ENCODE measurements around the gene RNF151. TPM values are rescaled to one million over a fixed set of nuclear protein-coding genes. Genes with fewer than 3 reads are reported as not detected.

Gene RNF151
- total RNA-seq, 2 donors from 2014 or later, result not detected

DNA sequence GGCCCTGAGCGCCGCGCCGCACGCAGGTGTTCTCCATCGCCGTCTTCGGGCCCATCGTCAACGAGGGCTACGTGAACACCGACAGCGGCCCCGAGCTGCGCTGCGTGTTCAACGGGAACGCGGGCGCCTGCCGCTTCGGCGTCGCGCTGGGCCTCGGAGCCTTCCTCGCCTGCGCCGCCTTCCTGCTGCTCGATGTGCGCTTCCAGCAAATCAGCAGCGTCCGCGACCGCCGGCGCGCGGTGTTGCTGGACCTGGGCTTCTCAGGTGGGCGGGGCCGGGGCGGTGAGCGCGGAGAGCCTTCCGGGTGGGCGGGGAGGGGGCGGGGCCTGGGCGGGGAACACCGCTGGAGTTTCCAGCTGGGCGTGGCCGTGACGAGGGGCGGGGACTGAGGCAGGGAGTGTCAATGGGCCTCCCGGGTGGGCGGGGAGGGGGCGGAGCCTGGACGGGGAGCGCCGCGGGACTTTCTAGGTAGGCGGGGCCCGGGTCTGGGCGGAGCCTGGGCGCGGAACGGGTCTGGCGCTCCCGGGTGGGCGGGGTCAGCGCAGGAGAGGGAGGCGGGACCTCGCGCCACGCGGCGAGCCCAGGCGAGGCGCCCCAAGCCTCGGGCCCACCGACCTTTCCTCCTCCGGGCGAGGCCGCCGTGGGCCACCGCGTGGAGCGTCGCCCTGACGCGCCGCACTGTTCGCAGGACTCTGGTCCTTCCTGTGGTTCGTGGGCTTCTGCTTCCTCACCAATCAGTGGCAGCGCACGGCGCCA is 25.5 kb downstream of the RNF151 start:
- H3K9ac ChIP-seq (ENCODE audit: low read depth in 2 of 2, low read length in 2 of 2), result peak overlapping the region in 1 of 2 donors; percentile 66
- intact Hi-C loops (cut with DNase I), result no loop called here
- no peaks in the 10 kb centered on the region for H3K36me3 ChIP-seq
- H3K27me3 ChIP-seq, result peaks cover 23% of the 10 kb centered on the region
- H3K27ac ChIP-seq, result peak overlapping the region; percentile 59
- peak overlapping the region; percentile 23 for H3K4me3 ChIP-seq
- peak; percentile 99 for DNase-seq
- TF ChIP-seq, protein P1, sequence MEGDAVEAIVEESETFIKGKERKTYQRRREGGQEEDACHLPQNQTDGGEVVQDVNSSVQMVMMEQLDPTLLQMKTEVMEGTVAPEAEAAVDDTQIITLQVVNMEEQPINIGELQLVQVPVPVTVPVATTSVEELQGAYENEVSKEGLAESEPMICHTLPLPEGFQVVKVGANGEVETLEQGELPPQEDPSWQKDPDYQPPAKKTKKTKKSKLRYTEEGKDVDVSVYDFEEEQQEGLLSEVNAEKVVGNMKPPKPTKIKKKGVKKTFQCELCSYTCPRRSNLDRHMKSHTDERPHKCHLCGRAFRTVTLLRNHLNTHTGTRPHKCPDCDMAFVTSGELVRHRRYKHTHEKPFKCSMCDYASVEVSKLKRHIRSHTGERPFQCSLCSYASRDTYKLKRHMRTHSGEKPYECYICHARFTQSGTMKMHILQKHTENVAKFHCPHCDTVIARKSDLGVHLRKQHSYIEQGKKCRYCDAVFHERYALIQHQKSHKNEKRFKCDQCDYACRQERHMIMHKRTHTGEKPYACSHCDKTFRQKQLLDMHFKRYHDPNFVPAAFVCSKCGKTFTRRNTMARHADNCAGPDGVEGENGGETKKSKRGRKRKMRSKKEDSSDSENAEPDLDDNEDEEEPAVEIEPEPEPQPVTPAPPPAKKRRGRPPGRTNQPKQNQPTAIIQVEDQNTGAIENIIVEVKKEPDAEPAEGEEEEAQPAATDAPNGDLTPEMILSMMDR (IDR thresholded peaks at IDR 0.05), result no peak
- peaks cover 16% of the 10 kb centered on the region for H3K4me1 ChIP-seq
- H3K9me3 ChIP-seq, result no peaks in the 10 kb centered on the region

- no peaks in the 10 kb centered on the region for H3K9me3 ChIP-seq
- intact Hi-C loops (cut with DNase I), result no loop called here
- peaks cover under 1% of the 10 kb centered on the region for H3K36me3 ChIP-seq
- H3K27ac ChIP-seq, result no peak overlapping the region
- no peak overlapping the region for H3K4me3 ChIP-seq
- TF ChIP-seq, protein P1 (IDR thresholded peaks at IDR 0.05), result no peak
- peaks cover 16% of the 10 kb centered on the region for H3K4me1 ChIP-seq
- no peak overlapping the region for H3K9ac ChIP-seq (ENCODE audit: low read depth in 2 of 2, low read length in 2 of 2)
- peaks cover 23% of the 10 kb centered on the region for H3K27me3 ChIP-seq
- DNase-seq, result peak; percentile 47
Observed at GRCh38 chr16:1992704-1993317, 26.2 kb downstream of the RNF151 start.

GRCh38 chr16:1993731-1994131 is 27.1 kb downstream of the RNF151 start:
- no peaks in the 10 kb centered on the region for H3K9me3 ChIP-seq
- H3K27me3 ChIP-seq, result peaks cover 21% of the 10 kb centered on the region
- DNase-seq, result no peak
- H3K4me1 ChIP-seq, result peaks cover 16% of the 10 kb centered on the region
- H3K27ac ChIP-seq, result no peak overlapping the region
- H3K36me3 ChIP-seq, result peaks cover 9% of the 10 kb centered on the region
- H3K4me3 ChIP-seq, result no peak overlapping the region
- intact Hi-C loops (cut with DNase I), result no loop called here
- TF ChIP-seq, protein P1 (IDR thresholded peaks at IDR 0.05), result no peak
- H3K9ac ChIP-seq (ENCODE audit: low read depth in 2 of 2, low read length in 2 of 2), result no peak overlapping the region

GRCh38 chr16:1997494-1998359 is 31.1 kb downstream of the RNF151 start:
- Histone ChIP-seq H3K4me1 (no peaks in the 10 kb centered on the region), H3K4me3 (no peak overlapping the region), H3K36me3 (peaks cover 35% of the 10 kb centered on the region), H3K27me3 (no peaks in the 10 kb centered on the region), H3K27ac (peak overlapping the region; percentile 45), H3K9me3 (no peaks in the 10 kb centered on the region), H3K9ac (ENCODE audit: low read depth in 2 of 2, low read length in 2 of 2) (no peak overlapping the region)
- TF ChIP-seq, protein P1 (IDR thresholded peaks at IDR 0.05), result no peak
- intact Hi-C loops (cut with DNase I), result no loop called here
- no peak for DNase-seq

GRCh38 chr16:1998360-1998835 is 31.7 kb downstream of the RNF151 start:
- Histone ChIP-seq H3K27ac (peak overlapping the region; percentile 27), H3K4me1 (no peaks in the 10 kb centered on the region), H3K4me3 (no peak overlapping the region), H3K27me3 (no peaks in the 10 kb centered on the region), H3K36me3 (peaks cover 39% of the 10 kb centered on the region), H3K9ac (ENCODE audit: low read depth in 2 of 2, low read length in 2 of 2) (no peak overlapping the region), H3K9me3 (no peaks in the 10 kb centered on the region)
- no peak for DNase-seq
- TF ChIP-seq, protein P1 (IDR thresholded peaks at IDR 0.05), result no peak
- intact Hi-C loops (cut with DNase I), result no loop called here
